PC-3 (cell line): ENCODE data around the gene STEAP1B. TPM values are rescaled to one million over a fixed set of nuclear protein-coding genes. Genes with fewer than 3 reads are reported as not detected.

Experiments used
- ATAC-seq: fragments of 200-7000 bp; cut with Tn5 transposase; 2 replicates; pipeline ENCODE4 v1.9.1; 2020; ENCODE audit warnings: mild to moderate bottlenecking, moderate library complexity
- BruUV-seq: library from RNA; stranded (reverse); fragments of 400-500 nt; replicated peaks from 2 replicates; lab custom pipeline; 2021; lab: Mats Ljungman, UMichigan
- CTCF ChIA-PET: fragments of 300-600 bp; sonication (Branson Sonifier 250); formaldehyde crosslinking; loops from one replicate; lab custom pipeline; 2022; ENCODE audit warnings: antibody characterized with exemption; lab: Charles Lee
- POLR2A ChIA-PET: fragments of 300-600 bp; sonication (Branson Sonifier 250); formaldehyde crosslinking; loops from one replicate; lab custom pipeline; 2022; ENCODE audit warnings: antibody characterized with exemption; ENCODE audit not compliant: unreplicated experiment; lab: Charles Lee
- DNase-seq: peaks from one replicate; pipeline ENCODE4 v3.0.0-alpha.2; 2015
- H2AFZ ChIP-seq: fragments of 300-600 bp; sonication (generic); 2 replicates; pipeline ENCODE4 v1.6.0; 2016; ENCODE audit warnings: antibody characterized with exemption, low read length
- H3F3A ChIP-seq: fragments of 300-600 bp; sonication (generic); one replicate; pipeline ENCODE4 v1.6.0; 2017; ENCODE audit warnings: antibody characterized with exemption, low read length, control low read depth, mild to moderate bottlenecking; ENCODE audit not compliant: unreplicated experiment
- H3K27ac ChIP-seq: fragments of 300-600 bp; sonication (generic); 2 replicates; pipeline ENCODE4 v1.5.1; 2016; ENCODE audit warnings: mild to moderate bottlenecking, low read length
- H3K27me3 ChIP-seq: fragments of 300-600 bp; sonication (generic); 2 replicates; pipeline ENCODE4 v1.6.1; 2016; ENCODE audit warnings: low read length, mixed read lengths
- H3K36me3 ChIP-seq: fragments of 300-600 bp; sonication (generic); 2 replicates; pipeline ENCODE4 v1.6.1; 2016; ENCODE audit warnings: low read depth, mixed run types, low read length, mixed read lengths
- H3K4me1 ChIP-seq: fragments of 300-600 bp; sonication (generic); 2 replicates; pipeline ENCODE4 v1.5.1; 2016; ENCODE audit warnings: low read length; ENCODE audit not compliant: insufficient read depth
- H3K4me2 ChIP-seq: fragments of 300-600 bp; sonication (generic); 2 replicates; pipeline ENCODE4 v1.6.0; 2016; ENCODE audit warnings: low read length
- H3K4me3 ChIP-seq: fragments of 300-600 bp; sonication (generic); 2 replicates; pipeline ENCODE4 v1.5.1; 2016; ENCODE audit warnings: mild to moderate bottlenecking, low read length, mixed read lengths
- H3K79me2 ChIP-seq: fragments of 300-600 bp; sonication (generic); 2 replicates; pipeline ENCODE4 v1.6.1; 2017; ENCODE audit warnings: low read length, mixed read lengths
- H3K9ac ChIP-seq: fragments of 300-600 bp; sonication (generic); 2 replicates; pipeline ENCODE4 v1.6.0; 2016; ENCODE audit warnings: mild to moderate bottlenecking, low read length
- H3K9me2 ChIP-seq: fragments of 300-600 bp; sonication (generic); replicated peaks from 2 replicates; pipeline ENCODE4 v1.6.1; 2016; ENCODE audit warnings: mixed run types, low read length, mixed read lengths
- H3K9me3 ChIP-seq: fragments of 300-600 bp; sonication (generic); 2 replicates; pipeline ENCODE4 v1.6.1; 2016; ENCODE audit warnings: low read length, mixed read lengths
- H4K20me1 ChIP-seq: fragments of 300-600 bp; sonication (generic); 2 replicates; pipeline ENCODE4 v1.6.1; 2016; ENCODE audit warnings: low read length, mixed read lengths
- EZH2 ChIP-seq: fragments of 300-600 bp; sonication (generic); IDR thresholded peaks from one replicate; pipeline ENCODE4 v1.6.1; 2017; ENCODE audit warnings: antibody characterized with exemption, mild to moderate bottlenecking, low read length; ENCODE audit not compliant: unreplicated experiment
- EZH2phosphoT487 ChIP-seq: fragments of 300-600 bp; sonication (generic); IDR thresholded peaks from 2 replicates; pipeline ENCODE4 v1.6.1; 2018; ENCODE audit warnings: mild to moderate bottlenecking, antibody characterized with exemption, low read length, borderline replicate concordance
- intact Hi-C: fragments of 100-400 bp; cut with micrococcal nuclease; formaldehyde crosslinking; loops from 2 replicates; pipeline ENCODE4 v1.9.0; 2023
- total RNA-seq: library from RNA; depleted of rRNA; stranded (reverse); fragments of >200 nt; gene quantifications from 2 replicates; pipeline ENCODE4 v1.2.3, GENCODE V29; 2014
- TF ChIP-seq, protein P1 (sequence below): fragments of 300-600 bp; sonication (generic); conservative IDR thresholded peaks from 2 replicates; pipeline ENCODE4 v1.5.1; 2017; ENCODE audit warnings: antibody characterized with exemption, low read depth, mild to moderate bottlenecking, low read length

Gene STEAP1B
- total RNA-seq, 1 experiment from 2014 or later = 0.47 TPM

GRCh38 chr7:22447008-22447407 lies 53.0 kb downstream of the STEAP1B start:
- H3K4me3 ChIP-seq = no peak overlapping the region
- peaks cover 38% of the 10 kb centered on the region for H3K4me1 ChIP-seq
- BruUV-seq = no TSS peak
- no peak for DNase-seq
- ChIA-PET CTCF (no interaction called here), POLR2A (no interaction called here)
- H2AFZ ChIP-seq = no peak overlapping the region
- no peaks in the 10 kb centered on the region for H3F3A ChIP-seq
- ATAC-seq = peak; percentile 30
- no peaks in the 10 kb centered on the region for H4K20me1 ChIP-seq
- no peak overlapping the region for H3K9ac ChIP-seq
- no peaks in the 10 kb centered on the region for H3K9me2 ChIP-seq
- intact Hi-C loops = no loop called here
- no peak overlapping the region for H3K27ac ChIP-seq
- TF ChIP-seq EZH2 (no peak), EZH2phosphoT487 (no peak)
- TF ChIP-seq, protein P1, sequence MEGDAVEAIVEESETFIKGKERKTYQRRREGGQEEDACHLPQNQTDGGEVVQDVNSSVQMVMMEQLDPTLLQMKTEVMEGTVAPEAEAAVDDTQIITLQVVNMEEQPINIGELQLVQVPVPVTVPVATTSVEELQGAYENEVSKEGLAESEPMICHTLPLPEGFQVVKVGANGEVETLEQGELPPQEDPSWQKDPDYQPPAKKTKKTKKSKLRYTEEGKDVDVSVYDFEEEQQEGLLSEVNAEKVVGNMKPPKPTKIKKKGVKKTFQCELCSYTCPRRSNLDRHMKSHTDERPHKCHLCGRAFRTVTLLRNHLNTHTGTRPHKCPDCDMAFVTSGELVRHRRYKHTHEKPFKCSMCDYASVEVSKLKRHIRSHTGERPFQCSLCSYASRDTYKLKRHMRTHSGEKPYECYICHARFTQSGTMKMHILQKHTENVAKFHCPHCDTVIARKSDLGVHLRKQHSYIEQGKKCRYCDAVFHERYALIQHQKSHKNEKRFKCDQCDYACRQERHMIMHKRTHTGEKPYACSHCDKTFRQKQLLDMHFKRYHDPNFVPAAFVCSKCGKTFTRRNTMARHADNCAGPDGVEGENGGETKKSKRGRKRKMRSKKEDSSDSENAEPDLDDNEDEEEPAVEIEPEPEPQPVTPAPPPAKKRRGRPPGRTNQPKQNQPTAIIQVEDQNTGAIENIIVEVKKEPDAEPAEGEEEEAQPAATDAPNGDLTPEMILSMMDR = no peak
- no peaks in the 10 kb centered on the region for H3K27me3 ChIP-seq
- no peaks in the 10 kb centered on the region for H3K36me3 ChIP-seq
- no peaks in the 10 kb centered on the region for H3K9me3 ChIP-seq
- H3K4me2 ChIP-seq = no peak overlapping the region
- H3K79me2 ChIP-seq = no peaks in the 10 kb centered on the region

DNA sequence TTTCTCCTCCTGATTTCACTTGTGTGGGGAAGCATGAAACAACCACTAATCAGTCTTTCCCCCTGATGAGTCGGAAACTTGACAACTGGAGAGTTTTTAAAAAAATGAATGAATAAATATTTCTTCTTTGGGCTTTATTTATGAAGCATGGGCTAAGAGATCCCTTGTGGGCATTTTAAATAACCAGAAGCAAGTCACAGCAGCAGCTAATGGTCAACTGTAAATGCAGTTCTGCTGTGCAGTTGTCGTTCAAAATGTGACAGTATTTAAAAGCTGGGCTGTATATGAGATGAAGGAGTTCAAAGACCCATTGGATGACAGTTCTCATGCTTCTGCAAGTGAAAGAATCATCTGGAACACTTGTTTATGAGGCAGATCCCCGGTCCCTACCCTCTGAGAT lies 54.1 kb downstream of the STEAP1B start:
- H3K9ac ChIP-seq = no peak overlapping the region

More for the DNA sequence above, 54.1 kb downstream of the STEAP1B start:
- H3K9me2 ChIP-seq = no peaks in the 10 kb centered on the region
- no peaks in the 10 kb centered on the region for H4K20me1 ChIP-seq
- CTCF ChIA-PET = interaction anchor here (0.6 kb wide), 1 partner anchor 90 kb away, joined by 3 read pairs; no protein-coding TSS in a partner anchor
- H3K36me3 ChIP-seq = no peaks in the 10 kb centered on the region
- H3F3A ChIP-seq = no peaks in the 10 kb centered on the region
- DNase-seq = no peak
- intact Hi-C loops = loop anchor here (2.0 kb wide), 1 partner anchor 43 kb away; no protein-coding TSS in a partner anchor
- H3K4me3 ChIP-seq = no peak overlapping the region
- ATAC-seq = no peak
- no peaks in the 10 kb centered on the region for H3K79me2 ChIP-seq
- H3K27ac ChIP-seq = no peak overlapping the region
- H3K4me2 ChIP-seq = no peak overlapping the region
- POLR2A ChIA-PET = no interaction called here
- H3K27me3 ChIP-seq = no peaks in the 10 kb centered on the region
- no peak overlapping the region for H2AFZ ChIP-seq
- TF ChIP-seq EZH2phosphoT487 = no peak
- TF ChIP-seq, protein P1 = no peak
- TF ChIP-seq EZH2 = no peak
- no TSS peak for BruUV-seq
- H3K4me1 ChIP-seq = peaks cover 40% of the 10 kb centered on the region
- H3K9me3 ChIP-seq = no peaks in the 10 kb centered on the region
